GM23338 (cell line): ENCODE results near the gene RNGTT. TPM values are rescaled to one million over a fixed set of nuclear protein-coding genes. Genes with fewer than 3 reads are reported as not detected.

Experiments
- ATAC-seq: fragments of 200-7000 bp; cut with Tn5 transposase; 3 replicates; pipeline ENCODE4 v1.9.1; 2020
- DNase-seq: peaks from one replicate; pipeline ENCODE4 v3.0.0-alpha.2; 2015; ENCODE audit warnings: low spot score
- H2AFZ ChIP-seq: fragments of 200-600 bp; sonication (generic); 2 replicates; pipeline ENCODE4 v1.8.0; 2016; ENCODE audit warnings: antibody characterized with exemption, mild to moderate bottlenecking, moderate library complexity
- H3F3A ChIP-seq: fragments of 200-600 bp; sonication (generic); replicated peaks from 2 replicates; pipeline ENCODE4 v1.8.0; 2017; ENCODE audit warnings: antibody characterized with exemption, mixed run types, low read depth
- H3K27ac ChIP-seq: fragments of 200-600 bp; sonication (generic); 2 replicates; pipeline ENCODE4 v1.6.1; 2016; ENCODE audit warnings: low read depth
- H3K27me3 ChIP-seq: fragments of 200-600 bp; sonication (generic); 2 replicates; pipeline ENCODE4 v1.8.0; 2016; ENCODE audit warnings: mild to moderate bottlenecking, mixed run types, moderate library complexity; ENCODE audit not compliant: insufficient read depth
- H3K36me3 ChIP-seq: fragments of 200-600 bp; sonication (generic); 2 replicates; pipeline ENCODE4 v1.8.0; 2016; ENCODE audit warnings: mild to moderate bottlenecking; ENCODE audit not compliant: insufficient read depth
- H3K4me1 ChIP-seq: fragments of 200-600 bp; sonication (generic); 2 replicates; pipeline ENCODE4 v1.8.0; 2016; ENCODE audit warnings: mild to moderate bottlenecking, moderate library complexity; ENCODE audit not compliant: insufficient read depth
- H3K4me2 ChIP-seq: fragments of 200-600 bp; sonication (generic); 2 replicates; pipeline ENCODE4 v1.7.1; 2017; ENCODE audit warnings: mixed run types
- H3K4me3 ChIP-seq: fragments of 200-600 bp; sonication (generic); 2 replicates; pipeline ENCODE4 v1.6.1; 2016; ENCODE audit warnings: mixed run types
- H3K79me2 ChIP-seq: fragments of 200-600 bp; sonication (generic); replicated peaks from 2 replicates; pipeline ENCODE4 v1.8.0; 2017; ENCODE audit warnings: mild to moderate bottlenecking; ENCODE audit not compliant: insufficient read depth
- H3K9me2 ChIP-seq: fragments of 200-600 bp; sonication (generic); 2 replicates; pipeline ENCODE4 v1.8.0; 2017; ENCODE audit not compliant: insufficient read depth
- H4K20me1 ChIP-seq: fragments of 200-600 bp; sonication (generic); replicated peaks from 2 replicates; pipeline ENCODE4 v1.8.0; 2017; ENCODE audit warnings: mild to moderate bottlenecking; ENCODE audit not compliant: insufficient read depth
- H3K27ac Mint-ChIP-seq: 2 replicates; pipeline ENCODE4 v1.8.0; 2020; ENCODE audit warnings: inconsistent platforms, mild to moderate bottlenecking, moderate library complexity, mixed read lengths
- H3K27me3 Mint-ChIP-seq: 3 replicates; pipeline ENCODE4 v1.8.0; 2022; ENCODE audit warnings: low read depth, mild to moderate bottlenecking, moderate library complexity, mixed read lengths, inconsistent platforms; ENCODE audit not compliant: insufficient read depth, poor library complexity
- H3K36me3 Mint-ChIP-seq: 3 replicates; pipeline ENCODE4 v1.8.0; 2021; ENCODE audit warnings: low read depth, mild to moderate bottlenecking, inconsistent platforms, moderate library complexity, mixed read lengths
- H3K4me1 Mint-ChIP-seq: 3 replicates; pipeline ENCODE4 v1.8.0; 2020; ENCODE audit warnings: mild to moderate bottlenecking, inconsistent platforms, mixed read lengths
- H3K4me3 Mint-ChIP-seq: 3 replicates; pipeline ENCODE4 v1.8.0; 2021; ENCODE audit warnings: moderate library complexity, mild to moderate bottlenecking, inconsistent platforms, mixed read lengths
- H3K9me3 Mint-ChIP-seq: 3 replicates; pipeline ENCODE4 v1.8.0; 2020; ENCODE audit warnings: moderate library complexity, mild to moderate bottlenecking, inconsistent platforms, mixed read lengths
- CREB1 ChIP-seq: fragments of 250-450 bp; sonication (Bioruptor Pico); IDR thresholded peaks from 2 replicates; pipeline ENCODE4 v1.5.0; 2020; ENCODE audit warnings: low read depth, mild to moderate bottlenecking, moderate library complexity
- CTCF ChIP-seq, 2 experiments: fragments of 200-600 bp in 1 of 2; sonication (generic) in 1 of 2; conservative IDR thresholded peaks; 2 replicates each; pipeline versions ENCODE4 v1.5.1 to v1.6.1; 2016 to 2017; ENCODE audit warnings: antibody characterized with exemption in 2 of 2, low read depth in 2 of 2, mild to moderate bottlenecking in 2 of 2, moderate library complexity in 1 of 2
- ETS1 ChIP-seq: IDR thresholded peaks from 2 replicates; pipeline ENCODE4 v1.6.1; 2016; ENCODE audit warnings: antibody characterized with exemption
- EZH2 ChIP-seq: fragments of 200-600 bp; sonication (generic); IDR thresholded peaks from one replicate; pipeline ENCODE4 v1.8.0; 2017; ENCODE audit warnings: antibody characterized with exemption, mild to moderate bottlenecking, low read depth; ENCODE audit not compliant: unreplicated experiment
- JUNB ChIP-seq: IDR thresholded peaks from one replicate; pipeline ENCODE4 v1.6.1; 2016; ENCODE audit warnings: antibody characterized with exemption; ENCODE audit not compliant: unreplicated experiment
- POLR2AphosphoS5 ChIP-seq: IDR thresholded peaks from 2 replicates; pipeline ENCODE4 v1.6.1; 2016; ENCODE audit warnings: antibody characterized with exemption, low read depth
- STAT1 ChIP-seq: IDR thresholded peaks from one replicate; pipeline ENCODE4 v1.6.1; 2016; ENCODE audit warnings: antibody characterized with exemption; ENCODE audit not compliant: unreplicated experiment
- polyA plus RNA-seq: library from polyadenylated mRNA; unstranded; fragments of >200 nt; fragmentation: Nextera tagmentation; extraction: Ambion mirVana; gene quantifications from 2 replicates; pipeline ENCODE4 v1.2.1, GENCODE V29; 2016
- total RNA-seq: library from RNA; depleted of rRNA; stranded (reverse); fragments of >200 nt; shearing (Covaris generic); gene quantifications from 2 replicates; pipeline ENCODE4 v1.2.3, GENCODE V29; 2014
- TF ChIP-seq, protein P1 (sequence below): IDR thresholded peaks from one replicate; pipeline ENCODE4 v1.6.1; 2018; ENCODE audit warnings: antibody characterized with exemption; ENCODE audit not compliant: unreplicated experiment
- TF ChIP-seq, protein P2 (sequence below): fragments of 250-450 bp; sonication (Bioruptor Pico); IDR thresholded peaks from 2 replicates; pipeline ENCODE4 v1.5.0; 2020; ENCODE audit warnings: mild to moderate bottlenecking, moderate library complexity

Gene RNGTT
- total and polyA plus RNA-seq, 2 experiments from 2014 or later: 11.2 to 29.2 TPM

- no peak for TF ChIP-seq EZH2
- no peak for TF ChIP-seq POLR2AphosphoS5
- TF ChIP-seq, protein P1, sequence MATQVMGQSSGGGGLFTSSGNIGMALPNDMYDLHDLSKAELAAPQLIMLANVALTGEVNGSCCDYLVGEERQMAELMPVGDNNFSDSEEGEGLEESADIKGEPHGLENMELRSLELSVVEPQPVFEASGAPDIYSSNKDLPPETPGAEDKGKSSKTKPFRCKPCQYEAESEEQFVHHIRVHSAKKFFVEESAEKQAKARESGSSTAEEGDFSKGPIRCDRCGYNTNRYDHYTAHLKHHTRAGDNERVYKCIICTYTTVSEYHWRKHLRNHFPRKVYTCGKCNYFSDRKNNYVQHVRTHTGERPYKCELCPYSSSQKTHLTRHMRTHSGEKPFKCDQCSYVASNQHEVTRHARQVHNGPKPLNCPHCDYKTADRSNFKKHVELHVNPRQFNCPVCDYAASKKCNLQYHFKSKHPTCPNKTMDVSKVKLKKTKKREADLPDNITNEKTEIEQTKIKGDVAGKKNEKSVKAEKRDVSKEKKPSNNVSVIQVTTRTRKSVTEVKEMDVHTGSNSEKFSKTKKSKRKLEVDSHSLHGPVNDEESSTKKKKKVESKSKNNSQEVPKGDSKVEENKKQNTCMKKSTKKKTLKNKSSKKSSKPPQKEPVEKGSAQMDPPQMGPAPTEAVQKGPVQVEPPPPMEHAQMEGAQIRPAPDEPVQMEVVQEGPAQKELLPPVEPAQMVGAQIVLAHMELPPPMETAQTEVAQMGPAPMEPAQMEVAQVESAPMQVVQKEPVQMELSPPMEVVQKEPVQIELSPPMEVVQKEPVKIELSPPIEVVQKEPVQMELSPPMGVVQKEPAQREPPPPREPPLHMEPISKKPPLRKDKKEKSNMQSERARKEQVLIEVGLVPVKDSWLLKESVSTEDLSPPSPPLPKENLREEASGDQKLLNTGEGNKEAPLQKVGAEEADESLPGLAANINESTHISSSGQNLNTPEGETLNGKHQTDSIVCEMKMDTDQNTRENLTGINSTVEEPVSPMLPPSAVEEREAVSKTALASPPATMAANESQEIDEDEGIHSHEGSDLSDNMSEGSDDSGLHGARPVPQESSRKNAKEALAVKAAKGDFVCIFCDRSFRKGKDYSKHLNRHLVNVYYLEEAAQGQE: no peak
Measured at GRCh38 chr6:88569959-88570358, 393.5 kb downstream of the RNGTT start (continued).

DNA sequence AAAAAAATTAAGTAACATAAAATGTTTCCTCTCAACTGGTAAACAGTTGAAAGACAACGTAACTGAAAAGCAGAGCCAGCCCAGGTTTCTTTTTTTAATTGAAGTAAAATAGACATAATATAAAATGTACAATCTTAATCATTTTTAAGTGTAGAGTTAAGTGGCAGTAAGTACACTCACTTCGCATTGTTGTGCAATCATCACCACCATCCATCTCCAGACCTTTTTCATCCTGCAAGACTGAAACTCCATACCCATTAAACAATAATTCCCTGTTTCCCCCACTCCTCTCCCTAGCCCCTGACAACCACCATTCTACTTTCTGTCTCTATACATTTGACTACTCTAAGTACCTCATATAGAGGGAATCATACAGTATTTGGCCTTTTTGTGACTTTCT is 395.7 kb downstream of the RNGTT start:
- Histone ChIP-seq H3K79me2 (no peaks in the 10 kb centered on the region), H3K27ac (no peak overlapping the region), H3K4me3 (no peak overlapping the region), H3F3A (no peaks in the 10 kb centered on the region), H3K4me2 (no peak overlapping the region), H3K9me2 (0 out of 2 replicates have a peak, but pooled peaks cover 4% of the 10 kb centered on the region), H4K20me1 (no peaks in the 10 kb centered on the region), H3K27me3 (no peaks in the 10 kb centered on the region), H3K4me1 (0 out of 2 replicates have a peak, but pooled peaks cover 6% of the 10 kb centered on the region), H2AFZ (peak overlapping the region; percentile 88), H3K36me3 (no peaks in the 10 kb centered on the region)
- H3K27me3 Mint-ChIP-seq: peaks cover 6% of the 10 kb centered on the region
- H3K27ac Mint-ChIP-seq: no peak overlapping the region
- ATAC-seq (no peak), DNase-seq (no peak)
- no peak overlapping the region for H3K4me3 Mint-ChIP-seq
- peaks cover 17% of the 10 kb centered on the region for H3K4me1 Mint-ChIP-seq
- peaks cover 25% of the 10 kb centered on the region for H3K9me3 Mint-ChIP-seq
- peaks cover 16% of the 10 kb centered on the region for H3K36me3 Mint-ChIP-seq
- TF ChIP-seq ETS1: no peak
- TF ChIP-seq, protein P2, sequence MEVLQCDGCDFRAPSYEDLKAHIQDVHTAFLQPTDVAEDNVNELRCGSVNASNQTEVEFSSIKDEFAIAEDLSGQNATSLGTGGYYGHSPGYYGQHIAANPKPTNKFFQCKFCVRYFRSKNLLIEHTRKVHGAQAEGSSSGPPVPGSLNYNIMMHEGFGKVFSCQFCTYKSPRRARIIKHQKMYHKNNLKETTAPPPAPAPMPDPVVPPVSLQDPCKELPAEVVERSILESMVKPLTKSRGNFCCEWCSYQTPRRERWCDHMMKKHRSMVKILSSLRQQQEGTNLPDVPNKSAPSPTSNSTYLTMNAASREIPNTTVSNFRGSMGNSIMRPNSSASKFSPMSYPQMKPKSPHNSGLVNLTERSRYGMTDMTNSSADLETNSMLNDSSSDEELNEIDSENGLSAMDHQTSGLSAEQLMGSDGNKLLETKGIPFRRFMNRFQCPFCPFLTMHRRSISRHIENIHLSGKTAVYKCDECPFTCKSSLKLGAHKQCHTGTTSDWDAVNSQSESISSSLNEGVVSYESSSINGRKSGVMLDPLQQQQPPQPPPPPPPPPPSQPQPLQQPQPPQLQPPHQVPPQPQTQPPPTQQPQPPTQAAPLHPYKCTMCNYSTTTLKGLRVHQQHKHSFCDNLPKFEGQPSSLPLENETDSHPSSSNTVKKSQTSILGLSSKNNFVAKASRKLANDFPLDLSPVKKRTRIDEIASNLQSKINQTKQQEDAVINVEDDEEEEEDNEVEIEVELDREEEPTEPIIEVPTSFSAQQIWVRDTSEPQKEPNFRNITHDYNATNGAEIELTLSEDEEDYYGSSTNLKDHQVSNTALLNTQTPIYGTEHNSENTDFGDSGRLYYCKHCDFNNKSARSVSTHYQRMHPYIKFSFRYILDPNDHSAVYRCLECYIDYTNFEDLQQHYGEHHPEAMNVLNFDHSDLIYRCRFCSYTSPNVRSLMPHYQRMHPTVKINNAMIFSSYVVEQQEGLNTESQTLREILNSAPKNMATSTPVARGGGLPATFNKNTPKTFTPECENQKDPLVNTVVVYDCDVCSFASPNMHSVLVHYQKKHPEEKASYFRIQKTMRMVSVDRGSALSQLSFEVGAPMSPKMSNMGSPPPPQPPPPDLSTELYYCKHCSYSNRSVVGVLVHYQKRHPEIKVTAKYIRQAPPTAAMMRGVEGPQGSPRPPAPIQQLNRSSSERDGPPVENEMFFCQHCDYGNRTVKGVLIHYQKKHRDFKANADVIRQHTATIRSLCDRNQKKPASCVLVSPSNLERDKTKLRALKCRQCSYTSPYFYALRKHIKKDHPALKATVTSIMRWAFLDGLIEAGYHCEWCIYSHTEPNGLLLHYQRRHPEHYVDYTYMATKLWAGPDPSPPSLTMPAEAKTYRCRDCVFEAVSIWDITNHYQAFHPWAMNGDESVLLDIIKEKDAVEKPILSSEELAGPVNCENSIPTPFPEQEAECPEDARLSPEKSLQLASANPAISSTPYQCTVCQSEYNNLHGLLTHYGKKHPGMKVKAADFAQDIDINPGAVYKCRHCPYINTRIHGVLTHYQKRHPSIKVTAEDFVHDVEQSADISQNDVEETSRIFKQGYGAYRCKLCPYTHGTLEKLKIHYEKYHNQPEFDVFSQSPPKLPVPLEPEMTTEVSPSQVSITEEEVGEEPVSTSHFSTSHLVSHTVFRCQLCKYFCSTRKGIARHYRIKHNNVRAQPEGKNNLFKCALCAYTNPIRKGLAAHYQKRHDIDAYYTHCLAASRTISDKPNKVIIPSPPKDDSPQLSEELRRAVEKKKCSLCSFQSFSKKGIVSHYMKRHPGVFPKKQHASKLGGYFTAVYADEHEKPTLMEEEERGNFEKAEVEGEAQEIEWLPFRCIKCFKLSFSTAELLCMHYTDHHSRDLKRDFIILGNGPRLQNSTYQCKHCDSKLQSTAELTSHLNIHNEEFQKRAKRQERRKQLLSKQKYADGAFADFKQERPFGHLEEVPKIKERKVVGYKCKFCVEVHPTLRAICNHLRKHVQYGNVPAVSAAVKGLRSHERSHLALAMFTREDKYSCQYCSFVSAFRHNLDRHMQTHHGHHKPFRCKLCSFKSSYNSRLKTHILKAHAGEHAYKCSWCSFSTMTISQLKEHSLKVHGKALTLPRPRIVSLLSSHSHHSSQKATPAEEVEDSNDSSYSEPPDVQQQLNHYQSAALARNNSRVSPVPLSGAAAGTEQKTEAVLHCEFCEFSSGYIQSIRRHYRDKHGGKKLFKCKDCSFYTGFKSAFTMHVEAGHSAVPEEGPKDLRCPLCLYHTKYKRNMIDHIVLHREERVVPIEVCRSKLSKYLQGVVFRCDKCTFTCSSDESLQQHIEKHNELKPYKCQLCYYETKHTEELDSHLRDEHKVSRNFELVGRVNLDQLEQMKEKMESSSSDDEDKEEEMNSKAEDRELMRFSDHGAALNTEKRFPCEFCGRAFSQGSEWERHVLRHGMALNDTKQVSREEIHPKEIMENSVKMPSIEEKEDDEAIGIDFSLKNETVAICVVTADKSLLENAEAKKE (CRISPR knock-in tag): no peak
- TF ChIP-seq, protein P1: no peak
- TF ChIP-seq JUNB: no peak
- no peak for TF ChIP-seq STAT1
- no peak for TF ChIP-seq CTCF (conservative IDR thresholded peaks at IDR 0.05; ENCODE audit: low read depth in 2 of 2)
- TF ChIP-seq CREB1: no peak
